Endothelial cell of umbilical vein (primary cell): Measurements from ENCODE around the gene APOBEC3F. TPM values are rescaled to one million over a fixed set of nuclear protein-coding genes. Genes with fewer than 3 reads are reported as not detected.

ENCODE experiments used
- BruUV-seq: library from RNA; stranded (reverse); fragments of 400-500 nt; replicated peaks from 2 replicates; lab custom pipeline; 2021; lab: Mats Ljungman, UMichigan
- CTCF ChIA-PET: fragments of 300-600, 350-600 bp; sonication (Branson Sonifier 250); formaldehyde crosslinking; loops from one replicate; lab custom pipeline; 2021; ENCODE audit warnings: antibody characterized with exemption, inconsistent platforms; lab: Charles Lee
- POLR2A ChIA-PET: fragments of 300-600, 350-600 bp; sonication (Branson Sonifier 250); formaldehyde crosslinking; loops from one replicate; lab custom pipeline; 2021; ENCODE audit warnings: antibody characterized with exemption, inconsistent platforms; lab: Charles Lee
- DNase-seq: peaks from one replicate; pipeline ENCODE4 v3.0.0-alpha.2; 2011; ENCODE audit warnings: low read depth, low spot score
- FAIRE-seq: peaks from 2 replicates; lab custom pipeline; 2011; peaks lifted over from hg19 to GRCh38; lab: Jason Lieb, UNC
- H2AFZ ChIP-seq: 2 replicates; pipeline ENCODE4 v1.6.0; 2012; ENCODE audit warnings: low read depth, low read length, control low read depth, inconsistent platforms
- H3K27ac ChIP-seq: 2 replicates; pipeline ENCODE4 v1.5.1; 2011; ENCODE audit warnings: low read depth, mild to moderate bottlenecking, control low read depth, low read length, moderate library complexity; ENCODE audit not compliant: insufficient read depth
- H3K27me3 ChIP-seq, 2 experiments: 2 replicates each; pipeline versions ENCODE4 v1.6.0 to v1.6.1; 2011; ENCODE audit warnings: low read length in 2 of 2, mixed read lengths in 1 of 2; ENCODE audit not compliant: control insufficient read depth in 2 of 2, insufficient read depth in 2 of 2
- H3K36me3 ChIP-seq, 2 experiments: 2 replicates in 1 of 2; 3 replicates in 1 of 2; pipeline ENCODE4 v1.5.1; 2011; ENCODE audit warnings: low read length in 2 of 2, mild to moderate bottlenecking in 1 of 2, moderate library complexity in 1 of 2; ENCODE audit not compliant: control insufficient read depth in 2 of 2, insufficient read depth in 2 of 2; ENCODE audit errors: extremely low read depth in 1 of 2
- H3K4me1 ChIP-seq: 3 replicates; pipeline ENCODE4 v1.5.1; 2011; ENCODE audit warnings: mild to moderate bottlenecking, low read length; ENCODE audit not compliant: control insufficient read depth, insufficient read depth; ENCODE audit errors: extremely low read depth
- H3K4me2 ChIP-seq: 2 replicates; pipeline ENCODE4 v1.6.1; 2011; ENCODE audit warnings: low read length, control low read depth, mixed read lengths; ENCODE audit not compliant: insufficient read depth
- H3K4me3 ChIP-seq, 3 experiments: fragments of 200-600 bp in 1 of 3; sonication (generic), shearing (Covaris generic) in 1 of 3; replicated peaks in 1 of 3; 2 replicates each; pipeline ENCODE4 v1.5.1; 2011 to 2016; ENCODE audit warnings: control low read depth in 3 of 3, low read length in 3 of 3, mild to moderate bottlenecking in 2 of 3, inconsistent platforms in 1 of 3, low read depth in 1 of 3, moderate library complexity in 1 of 3; ENCODE audit not compliant: insufficient read depth in 1 of 3
- H3K79me2 ChIP-seq: 2 replicates; pipeline ENCODE4 v1.6.0; 2012; ENCODE audit warnings: low read length, inconsistent platforms; ENCODE audit not compliant: control insufficient read depth, insufficient read depth
- H3K9ac ChIP-seq: replicated peaks from 2 replicates; pipeline ENCODE3; 2011; ENCODE audit warnings: low read length, control low read depth; ENCODE audit not compliant: insufficient read depth; ENCODE audit errors: extremely low read depth
- H3K9me1 ChIP-seq: replicated peaks from 3 replicates; pipeline ENCODE4 v1.6.0; 2011; ENCODE audit warnings: mild to moderate bottlenecking, low read length; ENCODE audit not compliant: control insufficient read depth, insufficient read depth; ENCODE audit errors: extremely low read depth
- H3K9me3 ChIP-seq: replicated peaks from 2 replicates; pipeline ENCODE4 v1.5.1; 2012; ENCODE audit warnings: low read length, inconsistent platforms; ENCODE audit not compliant: control insufficient read depth, insufficient read depth
- H4K20me1 ChIP-seq: replicated peaks from 2 replicates; pipeline ENCODE3; 2011; ENCODE audit warnings: mild to moderate bottlenecking, low read length; ENCODE audit not compliant: control insufficient read depth, insufficient read depth; ENCODE audit errors: extremely low read depth
- CTCF ChIP-seq, 2 donors: IDR thresholded peaks; 1 replicate in 1 of 2; 2 replicates in 1 of 2; pipeline ENCODE4 v1.5.1; 2011; ENCODE audit warnings: low read length in 2 of 2, mild to moderate bottlenecking in 2 of 2, moderate library complexity in 2 of 2, control low read depth in 1 of 2, inconsistent platforms in 1 of 2, low read depth in 1 of 2; ENCODE audit not compliant: insufficient read depth in 1 of 2; ENCODE audit errors: extremely low read depth in 1 of 2
- EZH2 ChIP-seq: IDR thresholded peaks from 2 replicates; pipeline ENCODE4 v1.6.1; 2012; ENCODE audit warnings: borderline replicate concordance, low read depth, mild to moderate bottlenecking, moderate library complexity, low read length, inconsistent platforms; ENCODE audit not compliant: severe bottlenecking
- FOS ChIP-seq: IDR thresholded peaks from 2 replicates; pipeline ENCODE4 v1.6.1; 2011; ENCODE audit warnings: mild to moderate bottlenecking, low read length, moderate library complexity, borderline replicate concordance; ENCODE audit not compliant: insufficient read depth
- GATA2 ChIP-seq: IDR thresholded peaks from 2 replicates; pipeline ENCODE4 v1.7.0; 2011; ENCODE audit warnings: low read depth, mild to moderate bottlenecking, moderate library complexity, mixed read lengths, low read length; ENCODE audit not compliant: insufficient read length, insufficient read depth
- JUN ChIP-seq: IDR thresholded peaks from 2 replicates; pipeline ENCODE4 v1.6.1; 2011; ENCODE audit warnings: borderline replicate concordance, low read depth; ENCODE audit not compliant: insufficient read length, insufficient read depth
- MAX ChIP-seq: IDR thresholded peaks from 2 replicates; pipeline ENCODE4 v1.6.1; 2011; ENCODE audit not compliant: insufficient read depth, insufficient read length
- MYC ChIP-seq: IDR thresholded peaks from one replicate; pipeline ENCODE4 v1.6.1; 2011; ENCODE audit warnings: mild to moderate bottlenecking, low read depth, low read length
- POLR2A ChIP-seq: IDR thresholded peaks from 2 replicates; pipeline ENCODE4 v1.6.1; 2012; ENCODE audit warnings: low read depth, mild to moderate bottlenecking, control low read depth, low read length
- POLR2AphosphoS5 ChIP-seq: IDR thresholded peaks from 2 replicates; pipeline ENCODE4 v1.6.1; 2012; ENCODE audit warnings: low read depth, mild to moderate bottlenecking, control low read depth, low read length, moderate library complexity; ENCODE audit not compliant: insufficient read depth
- dilution Hi-C: fragments of 300-500 bp; cut with MboI; formaldehyde crosslinking; loops from one replicate; pipeline ENCODE4 v1.15.0; 2019; ENCODE audit warnings: low sequenced_read_pairs; ENCODE audit not compliant: extremely low pct_ligation_motif_present
- intact Hi-C: fragments of 100-400 bp; cut with micrococcal nuclease; formaldehyde crosslinking; loops from one replicate; pipeline ENCODE4 v1.10.0; 2022
- polyA plus RNA-seq, 4 experiments: library from polyadenylated mRNA; depleted of rRNA in 3 of 4; stranded (reverse) in 3 of 4; unstranded in 1 of 4; fragments of >200 nt; gene quantifications; 2 replicates each; pipeline versions ENCODE4 v1.2.1 to v1.2.3, GENCODE V29; 2011 to 2012; ENCODE audit warnings: missing spikeins in 1 of 4
- total RNA-seq: library from RNA; stranded (reverse); gene quantifications from 2 replicates; pipeline ENCODE4 v1.2.3, GENCODE V29; 2021

APOBEC3F gene
- total and polyA plus RNA-seq, 2 donors (not counting 3 experiments of a cell fraction or from before 2014, with no cell fraction given), result 10.2 to 11.0 TPM

GRCh38 chr22:39094717-39095389 lies 54.2 kb downstream of the APOBEC3F start:
- TF ChIP-seq JUN, result no peak
- TF ChIP-seq MAX, result no peak
- TF ChIP-seq EZH2, result no peak
- no peak for TF ChIP-seq CTCF (IDR thresholded peaks at IDR 0.05; ENCODE audit: extremely low read depth in 1 of 2, insufficient read depth in 1 of 2, low read depth in 1 of 2, low read length in 2 of 2)
- no peak for TF ChIP-seq FOS
- no peak for TF ChIP-seq POLR2A
- TF ChIP-seq GATA2, result no peak
- TF ChIP-seq POLR2AphosphoS5, result no peak
- TF ChIP-seq MYC, result no peak
- no peak for FAIRE-seq
- Histone ChIP-seq H4K20me1 (no peaks in the 10 kb centered on the region), H3K36me3 (no peaks in the 10 kb centered on the region), H3K4me2 (no peak overlapping the region), H3K9me1 (no peaks in the 10 kb centered on the region), H3K4me3 (no peak overlapping the region), H3K27me3 (peaks cover 0 to 4% of the 10 kb centered on the region in 2 experiments), H2AFZ (no peak overlapping the region), H3K4me1 (no peaks in the 10 kb centered on the region), H3K27ac (no peak overlapping the region), H3K79me2 (no peaks in the 10 kb centered on the region), H3K9ac (no peak overlapping the region), H3K9me3 (no peaks in the 10 kb centered on the region)
- no TSS peak for BruUV-seq
- CTCF ChIA-PET, result interaction anchor here (0.9 to 1.1 kb wide), 2 partner anchors 24 to 27 kb away, joined by 4 to 5 read pairs; no protein-coding TSS in a partner anchor
- DNase-seq, result no peak
- POLR2A ChIA-PET, result no interaction called here
- dilution Hi-C loops, result no loop called here
- intact Hi-C loops, result no loop called here
